Calu3 (cell line): ENCODE results near the gene CES4A. TPM values are rescaled to one million over a fixed set of nuclear protein-coding genes. Genes with fewer than 3 reads are reported as not detected.
A peak's percentile ranks its signal among the peaks of the same experiment; 100 is the strongest.

Source experiments
- BruUV-seq: library from RNA; stranded (reverse); fragments of 400-500 nt; replicated peaks from 2 replicates; lab custom pipeline; 2021; lab: Mats Ljungman, UMichigan
- CTCF ChIA-PET: fragments of 300-600 bp; sonication (Branson Sonifier 250); formaldehyde crosslinking; loops from one replicate; lab custom pipeline; 2022; ENCODE audit warnings: antibody characterized with exemption; lab: Charles Lee
- DNase-seq: peaks from one replicate; pipeline ENCODE4 v3.0.0; 2022
- H3K27ac Mint-ChIP-seq: one replicate; pipeline ENCODE4 v1.8.0; 2022; ENCODE audit warnings: mixed read lengths; ENCODE audit not compliant: unreplicated experiment
- H3K27me3 Mint-ChIP-seq: one replicate; pipeline ENCODE4 v1.8.0; 2022; ENCODE audit warnings: mixed read lengths; ENCODE audit not compliant: unreplicated experiment
- H3K36me3 Mint-ChIP-seq: one replicate; pipeline ENCODE4 v1.8.0; 2022; ENCODE audit warnings: mild to moderate bottlenecking, moderate library complexity, mixed read lengths; ENCODE audit not compliant: insufficient read depth, unreplicated experiment
- H3K4me1 Mint-ChIP-seq: one replicate; pipeline ENCODE4 v1.8.0; 2022; ENCODE audit warnings: mild to moderate bottlenecking, low read depth, mixed read lengths; ENCODE audit not compliant: unreplicated experiment
- H3K4me3 Mint-ChIP-seq: one replicate; pipeline ENCODE4 v1.8.0; 2022; ENCODE audit warnings: mild to moderate bottlenecking, low read depth, moderate library complexity, mixed read lengths; ENCODE audit not compliant: unreplicated experiment
- H3K9me3 Mint-ChIP-seq: one replicate; pipeline ENCODE4 v1.8.0; 2022; ENCODE audit warnings: low read depth, mixed read lengths; ENCODE audit not compliant: unreplicated experiment
- CTCF ChIP-seq: fragments of 200-600 bp; IDR thresholded peaks from one replicate; pipeline ENCODE4 v1.8.0; 2022; ENCODE audit warnings: antibody characterized with exemption; ENCODE audit not compliant: unreplicated experiment
- intact Hi-C: fragments of 100-400 bp; cut with micrococcal nuclease; formaldehyde crosslinking; loops from one replicate; pipeline ENCODE4 v1.10.0; 2022; ENCODE audit not compliant: unreplicated experiment
- total RNA-seq: library from RNA; stranded (reverse); gene quantifications from 2 replicates; pipeline ENCODE4 v1.2.3, GENCODE V29; 2022

The CES4A gene
- total RNA-seq, 1 experiment from 2014 or later, result not detected

- CTCF ChIA-PET, result interaction anchor here (0.6 to 1.3 kb wide), 6 partner anchors 8 to 141 kb away, joined by 3 to 5 read pairs (median 3); no protein-coding TSS in a partner anchor
- BruUV-seq, result no TSS peak
- Mint-ChIP-seq H3K27ac (no peak overlapping the region), H3K9me3 (no peaks in the 10 kb centered on the region), H3K36me3 (peaks cover 5% of the 10 kb centered on the region), H3K4me3 (peak overlapping the region; percentile 63), H3K4me1 (peaks cover 9% of the 10 kb centered on the region), H3K27me3 (peaks cover 58% of the 10 kb centered on the region)
- DNase-seq, result peak; percentile 72
- intact Hi-C loops, result loop anchor here (10.0 kb wide), 1 partner anchor 141 kb away; the partner anchor contains the start of genes B3GNT9, FBXL8 and TRADD
- peak; percentile 21 for TF ChIP-seq CTCF
These were observed 25.6 kb downstream of the CES4A start for GRCh38 chr16:67013823-67014633.

GRCh38 chr16:67014634-67015312 lies 26.4 kb downstream of the CES4A start:
- no TSS peak for BruUV-seq
- DNase-seq, result no peak
- CTCF ChIA-PET, result interaction anchor here (1.1 to 1.3 kb wide), 2 partner anchors 29 to 140 kb away, joined by 3 to 5 read pairs; no protein-coding TSS in a partner anchor
- intact Hi-C loops, result loop anchor here (5.0 to 10.0 kb wide), 4 partner anchors 37 to 173 kb away; partner anchors contain the start of genes B3GNT9, FBXL8 and TRADD
- Mint-ChIP-seq H3K4me3 (peak overlapping the region; percentile 63), H3K27ac (no peak overlapping the region), H3K27me3 (peaks cover 51% of the 10 kb centered on the region), H3K9me3 (no peaks in the 10 kb centered on the region), H3K4me1 (peaks cover 9% of the 10 kb centered on the region), H3K36me3 (peaks cover 5% of the 10 kb centered on the region)
- TF ChIP-seq CTCF, result no peak

GRCh38 chr16:67015313-67015731 lies 26.9 kb downstream of the CES4A start:
- no peak for TF ChIP-seq CTCF
- H3K9me3 Mint-ChIP-seq, result no peaks in the 10 kb centered on the region
- peak; percentile 41 for DNase-seq
- peaks cover 9% of the 10 kb centered on the region for H3K4me1 Mint-ChIP-seq
- peaks cover 45% of the 10 kb centered on the region for H3K27me3 Mint-ChIP-seq
- BruUV-seq, result no TSS peak
- H3K36me3 Mint-ChIP-seq, result peaks cover 5% of the 10 kb centered on the region
- H3K27ac Mint-ChIP-seq, result no peak overlapping the region
- no peak overlapping the region for H3K4me3 Mint-ChIP-seq
- intact Hi-C loops, result loop anchor here (5.0 to 10.0 kb wide), 4 partner anchors 38 to 172 kb away; partner anchors contain the start of genes B3GNT9, FBXL8 and TRADD
- CTCF ChIA-PET, result interaction anchor here (0.7 kb wide), 1 partner anchor 180 kb away, joined by 6 read pairs; no protein-coding TSS in a partner anchor

- Mint-ChIP-seq H3K36me3 (peaks cover 5% of the 10 kb centered on the region), H3K9me3 (no peaks in the 10 kb centered on the region), H3K27me3 (peaks cover 37% of the 10 kb centered on the region), H3K27ac (no peak overlapping the region), H3K4me3 (no peak overlapping the region), H3K4me1 (peaks cover 17% of the 10 kb centered on the region)
- no peak for TF ChIP-seq CTCF
- no TSS peak for BruUV-seq
- intact Hi-C loops, result loop anchor here (5.0 to 10.0 kb wide), 4 partner anchors 39 to 171 kb away; partner anchors contain the start of genes B3GNT9, FBXL8 and TRADD
- no peak for DNase-seq
- CTCF ChIA-PET, result interaction anchor here (0.6 kb wide), 1 partner anchor 57 kb away, joined by 3 read pairs; no protein-coding TSS in a partner anchor
These were observed 27.8 kb downstream of the CES4A start for GRCh38 chr16:67016143-67016542.
